ENCODE measurements around the gene POLD4. TPM values are rescaled to one million over a fixed set of nuclear protein-coding genes. Genes with fewer than 3 reads are reported as not detected.
"Not testable (repeated sequence)": the region's sequence is repeated elsewhere in the genome, so short reads cannot be mapped to it uniquely, and the experiment has no call there.

POLD4 gene
- total RNA-seq, 2 experiments from 2014 or later: 40.7 to 42.0 TPM

- CTCF ChIA-PET: interaction anchor here (0.5 to 4.8 kb wide), 30 partner anchors 10 to 303 kb away, joined by 3 to 73 read pairs (median 6); partner anchors contain the start of genes CLCF1, GRK2, POLD4 and PPP1CA
- intact Hi-C loops (cut with micrococcal nuclease): loop anchor here (2.0 kb wide), 1 partner anchor 29 kb away; no protein-coding TSS in a partner anchor
- Mint-ChIP-seq H3K27me3 (ENCODE audit: low read depth) (no peaks in the 10 kb centered on the region), H3K4me1 (ENCODE audit: low read depth) (peaks cover 56% of the 10 kb centered on the region), H3K9me3 (peaks cover 2% of the 10 kb centered on the region), H3K4me3 (no peak overlapping the region), H3K36me3 (ENCODE audit: low read depth) (no peaks in the 10 kb centered on the region), H3K27ac (peak overlapping the region; percentile 90)
- peak; percentile 53 for DNase-seq
These were observed 8.0 kb downstream of the POLD4 start for GRCh38 chr11:67345247-67345919.

DNA sequence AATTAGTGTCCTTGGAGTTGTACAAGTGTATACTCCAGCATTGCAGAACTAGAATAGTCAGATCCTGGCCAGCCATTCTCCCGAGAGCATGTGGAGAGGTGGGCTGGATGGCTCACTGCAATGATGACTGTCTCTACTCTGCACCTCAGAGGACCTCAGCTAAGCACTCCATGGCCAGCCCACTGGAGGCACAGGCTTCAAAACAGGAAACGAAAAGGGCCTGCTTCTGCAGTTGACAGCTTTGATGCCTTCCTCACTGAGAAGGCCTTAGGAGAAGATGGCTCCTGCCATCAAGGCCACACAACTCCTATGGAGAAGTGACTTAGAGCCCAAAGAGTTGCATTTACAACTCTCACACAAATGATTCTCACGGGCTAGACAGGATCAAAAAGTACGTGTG lies 9.1 kb downstream of the POLD4 start:
- Mint-ChIP-seq H3K4me3 (no peak overlapping the region), H3K27me3 (ENCODE audit: low read depth) (no peaks in the 10 kb centered on the region), H3K4me1 (ENCODE audit: low read depth) (peaks cover 49% of the 10 kb centered on the region), H3K36me3 (ENCODE audit: low read depth) (no peaks in the 10 kb centered on the region), H3K9me3 (peaks cover 2% of the 10 kb centered on the region), H3K27ac (peak overlapping the region; percentile 90)
- intact Hi-C loops (cut with micrococcal nuclease): loop anchor here (2.0 kb wide), 1 partner anchor 27 kb away; no protein-coding TSS in a partner anchor
- CTCF ChIA-PET: interaction anchor here (0.6 to 4.8 kb wide), 11 partner anchors 11 to 82 kb away, joined by 3 to 73 read pairs (median 11); partner anchors contain the start of genes CLCF1, POLD4 and PPP1CA
- DNase-seq: peak; percentile 58

- no peak for DNase-seq
- H3K27ac Mint-ChIP-seq: no peak overlapping the region
These were observed 16.1 kb downstream of the POLD4 start for GRCh38 chr11:67337257-67337656.

DNA sequence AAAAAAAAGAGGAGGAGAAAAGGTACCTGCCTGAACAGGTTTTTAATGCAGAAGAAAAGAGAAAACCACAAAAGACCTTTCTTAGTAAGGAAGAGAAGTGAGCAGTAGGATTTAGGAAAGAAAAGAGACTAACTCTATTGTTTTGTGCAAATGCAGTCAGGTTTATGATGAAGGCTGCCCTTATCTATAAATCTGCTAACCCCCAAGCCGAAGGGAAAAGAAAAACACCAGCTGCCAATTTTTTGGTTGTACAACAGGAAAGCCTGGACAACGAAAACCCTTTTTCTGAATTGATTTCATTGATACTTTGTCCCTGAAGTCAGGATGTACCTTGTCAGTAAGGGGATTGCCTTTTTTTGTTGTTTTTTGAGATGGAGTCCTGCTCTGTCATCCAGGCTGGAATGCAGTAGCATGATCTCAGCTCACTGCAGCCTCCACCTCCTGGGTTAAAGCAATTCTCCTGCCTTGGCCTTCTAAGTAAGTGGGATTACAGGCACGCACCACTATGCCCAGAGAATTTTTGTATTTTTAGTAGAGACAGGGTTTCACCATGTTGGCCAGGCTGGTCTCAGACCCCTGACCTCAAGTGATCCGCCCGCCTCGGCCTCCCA lies 21.2 kb downstream of the POLD4 start:
- Mint-ChIP-seq H3K36me3 (ENCODE audit: low read depth) (no peaks in the 10 kb centered on the region), H3K27ac (no peak overlapping the region), H3K4me1 (ENCODE audit: low read depth) (no peaks in the 10 kb centered on the region), H3K27me3 (ENCODE audit: low read depth) (no peaks in the 10 kb centered on the region), H3K4me3 (no peak overlapping the region), H3K9me3 (no peaks in the 10 kb centered on the region)
- CTCF ChIA-PET: interaction anchor here (1.0 to 4.4 kb wide), 4 partner anchors 12 to 50 kb away, joined by 3 to 17 read pairs (median 9); no protein-coding TSS in a partner anchor
- DNase-seq: no peak
- intact Hi-C loops (cut with micrococcal nuclease): no loop called here

More at GRCh38 chr11:67337257-67337656, 16.1 kb downstream of the POLD4 start:
- intact Hi-C loops (cut with micrococcal nuclease): no loop called here
- no peaks in the 10 kb centered on the region for H3K36me3 Mint-ChIP-seq (ENCODE audit: low read depth)
- no peak overlapping the region for H3K4me3 Mint-ChIP-seq
- no peaks in the 10 kb centered on the region for H3K27me3 Mint-ChIP-seq (ENCODE audit: low read depth)
- CTCF ChIA-PET: interaction anchor here (1.1 to 1.3 kb wide), 2 partner anchors 20 to 91 kb away, joined by 3 read pairs; no protein-coding TSS in a partner anchor
- no peaks in the 10 kb centered on the region for H3K4me1 Mint-ChIP-seq (ENCODE audit: low read depth)
- no peaks in the 10 kb centered on the region for H3K9me3 Mint-ChIP-seq

DNA sequence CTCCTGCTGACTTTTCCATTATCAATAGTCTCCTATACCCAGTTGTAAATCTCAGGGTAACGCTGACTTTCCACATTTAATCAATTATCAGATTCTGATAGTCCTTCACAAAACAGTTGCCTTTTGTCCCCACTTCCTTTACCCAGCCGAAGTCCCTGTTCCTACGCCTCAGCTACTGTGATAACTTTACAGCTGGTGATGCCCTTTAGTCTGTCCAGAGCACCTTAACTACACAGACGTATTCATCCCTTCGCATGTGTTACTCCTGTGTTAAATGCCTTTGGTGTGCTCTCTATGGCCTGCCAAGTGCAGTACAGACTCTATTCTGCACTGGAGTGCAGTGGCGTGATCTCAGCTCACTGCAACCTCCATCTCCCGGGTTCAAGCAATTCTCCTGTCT lies 29.8 kb downstream of the POLD4 start:
- no peak for DNase-seq
- H3K27me3 Mint-ChIP-seq (ENCODE audit: low read depth): no peaks in the 10 kb centered on the region
- no peaks in the 10 kb centered on the region for H3K9me3 Mint-ChIP-seq
- H3K4me3 Mint-ChIP-seq: no peak overlapping the region
- intact Hi-C loops (cut with micrococcal nuclease): no loop called here
- H3K4me1 Mint-ChIP-seq (ENCODE audit: low read depth): peaks cover 4% of the 10 kb centered on the region
- CTCF ChIA-PET: interaction anchor here (1.8 to 5.0 kb wide), 4 partner anchors 22 to 62 kb away, joined by 6 to 43 read pairs (median 23); no protein-coding TSS in a partner anchor
- no peak overlapping the region for H3K27ac Mint-ChIP-seq
- H3K36me3 Mint-ChIP-seq (ENCODE audit: low read depth): no peaks in the 10 kb centered on the region

- intact Hi-C loops (cut with micrococcal nuclease): no loop called here
- CTCF ChIA-PET: interaction anchor here (0.9 to 5.0 kb wide), 5 partner anchors 24 to 422 kb away, joined by 3 to 43 read pairs (median 14); no protein-coding TSS in a partner anchor
- H3K27ac Mint-ChIP-seq: no peak overlapping the region
- no peak overlapping the region for H3K4me3 Mint-ChIP-seq
- no peaks in the 10 kb centered on the region for H3K27me3 Mint-ChIP-seq (ENCODE audit: low read depth)
- H3K9me3 Mint-ChIP-seq: no peaks in the 10 kb centered on the region
- H3K4me1 Mint-ChIP-seq (ENCODE audit: low read depth): peaks cover 8% of the 10 kb centered on the region
- H3K36me3 Mint-ChIP-seq (ENCODE audit: low read depth): no peaks in the 10 kb centered on the region
- DNase-seq: no peak
These were observed 31.3 kb downstream of the POLD4 start for GRCh38 chr11:67322049-67322448.

GRCh38 chr11:67321313-67321871 lies 32.0 kb downstream of the POLD4 start:
- intact Hi-C loops (cut with micrococcal nuclease): no loop called here
- Mint-ChIP-seq H3K4me1 (ENCODE audit: low read depth) (peaks cover 8% of the 10 kb centered on the region), H3K27me3 (ENCODE audit: low read depth) (no peaks in the 10 kb centered on the region), H3K27ac (no peak overlapping the region), H3K36me3 (ENCODE audit: low read depth) (no peaks in the 10 kb centered on the region), H3K9me3 (no peaks in the 10 kb centered on the region), H3K4me3 (no peak overlapping the region)
- DNase-seq: no peak
- CTCF ChIA-PET: interaction anchor here (0.5 to 5.0 kb wide), 8 partner anchors 24 to 195 kb away, joined by 3 to 43 read pairs (median 10); no protein-coding TSS in a partner anchor

DNA sequence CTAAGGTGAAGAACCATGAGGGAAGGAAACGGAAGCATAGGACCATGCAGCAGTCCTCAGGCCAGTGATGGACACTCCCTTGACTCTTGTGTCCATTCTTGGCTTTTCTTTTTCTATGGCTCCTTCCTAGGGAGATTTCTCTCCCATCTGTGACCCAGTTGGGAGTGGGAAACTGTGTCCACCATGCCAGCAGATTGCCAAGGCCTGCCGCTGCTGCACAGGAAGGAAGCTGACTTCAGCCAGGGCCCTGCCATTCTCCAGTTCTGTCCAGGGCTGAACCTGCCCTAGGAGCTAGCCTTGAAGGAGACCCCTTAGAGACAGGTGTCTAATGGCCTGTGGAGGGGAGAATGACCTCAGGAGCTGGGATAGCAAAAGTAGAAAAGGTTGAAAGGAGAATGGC lies 32.7 kb downstream of the POLD4 start:
- no peak for DNase-seq
- H3K9me3 Mint-ChIP-seq: no peaks in the 10 kb centered on the region
- H3K4me3 Mint-ChIP-seq: no peak overlapping the region
- H3K4me1 Mint-ChIP-seq (ENCODE audit: low read depth): peaks cover 8% of the 10 kb centered on the region
- intact Hi-C loops (cut with micrococcal nuclease): no loop called here
- no peak overlapping the region for H3K27ac Mint-ChIP-seq
- no peaks in the 10 kb centered on the region for H3K36me3 Mint-ChIP-seq (ENCODE audit: low read depth)
- CTCF ChIA-PET: interaction anchor here (0.8 to 5.0 kb wide), 7 partner anchors 12 to 194 kb away, joined by 3 to 43 read pairs (median 9); partner anchors contain the start of gene RAD9A
- H3K27me3 Mint-ChIP-seq (ENCODE audit: low read depth): no peaks in the 10 kb centered on the region

GRCh38 chr11:67320011-67320410 lies 33.3 kb downstream of the POLD4 start:
- H3K9me3 Mint-ChIP-seq: no peaks in the 10 kb centered on the region

DNA sequence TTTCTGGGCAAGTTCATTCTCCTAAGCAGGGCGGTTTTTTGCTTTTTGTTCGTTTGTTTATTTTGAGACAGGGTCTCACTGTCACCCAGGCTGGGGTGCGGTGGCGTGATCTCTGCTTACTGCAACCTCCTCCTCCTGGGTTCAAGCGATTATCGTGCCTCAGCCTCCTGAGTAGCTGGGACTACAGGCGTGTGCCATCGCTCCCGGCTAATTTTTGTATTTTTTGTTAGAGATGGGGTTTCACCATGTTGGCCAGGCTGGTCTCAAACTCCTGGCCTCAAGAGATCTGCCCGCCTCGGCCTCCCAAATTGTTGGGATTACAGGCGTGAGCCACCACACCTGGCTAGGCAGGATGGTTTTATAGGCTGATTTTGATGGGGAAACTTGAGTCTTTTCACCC lies 34.5 kb downstream of the POLD4 start:
- intact Hi-C loops (cut with micrococcal nuclease): loop anchor here (5.0 kb wide), 1 partner anchor 362 kb away; the partner anchor contains the start of gene PC

More at GRCh38 chr11:67320011-67320410, 33.3 kb downstream of the POLD4 start:
- Mint-ChIP-seq H3K27ac (no peak overlapping the region), H3K4me3 (no peak overlapping the region), H3K36me3 (ENCODE audit: low read depth) (no peaks in the 10 kb centered on the region), H3K27me3 (ENCODE audit: low read depth) (no peaks in the 10 kb centered on the region), H3K4me1 (ENCODE audit: low read depth) (peaks cover 8% of the 10 kb centered on the region)
- DNase-seq: no peak
- CTCF ChIA-PET: interaction anchor here (0.8 to 7.3 kb wide), 7 partner anchors 13 to 194 kb away, joined by 3 to 108 read pairs (median 9); partner anchors contain the start of gene RAD9A
- intact Hi-C loops (cut with micrococcal nuclease): no loop called here

GRCh38 chr11:67317888-67318555 lies 35.3 kb downstream of the POLD4 start:
- H3K36me3 Mint-ChIP-seq (ENCODE audit: low read depth): no peaks in the 10 kb centered on the region
- H3K27ac Mint-ChIP-seq: peak overlapping the region; percentile 97
- intact Hi-C loops (cut with micrococcal nuclease): loop anchor here (1.0 to 5.0 kb wide), 10 partner anchors 27 to 361 kb away; partner anchors contain the start of genes GRK2, KDM2A and PC
- H3K4me1 Mint-ChIP-seq (ENCODE audit: low read depth): peaks cover 16% of the 10 kb centered on the region
- no peaks in the 10 kb centered on the region for H3K9me3 Mint-ChIP-seq
- peak; percentile 23 for DNase-seq
- peak overlapping the region; percentile 92 for H3K4me3 Mint-ChIP-seq
- CTCF ChIA-PET: interaction anchor here (0.7 to 7.3 kb wide), 19 partner anchors 15 to 285 kb away, joined by 3 to 108 read pairs (median 4); partner anchors contain the start of genes GRK2, POLD4 and SSH3
- H3K27me3 Mint-ChIP-seq (ENCODE audit: low read depth): no peaks in the 10 kb centered on the region

More for the DNA sequence above, 34.5 kb downstream of the POLD4 start:
- not testable (repeated sequence) for DNase-seq; H3K36me3 Mint-ChIP-seq (ENCODE audit: low read depth); H3K9me3 Mint-ChIP-seq; H3K27ac Mint-ChIP-seq; H3K27me3 Mint-ChIP-seq (ENCODE audit: low read depth)
- H3K4me3 Mint-ChIP-seq: peak overlapping the region; percentile 92
- H3K4me1 Mint-ChIP-seq (ENCODE audit: low read depth): peaks cover 10% of the 10 kb centered on the region
- CTCF ChIA-PET: interaction anchor here (0.6 to 7.3 kb wide), 7 partner anchors 37 to 286 kb away, joined by 3 to 108 read pairs (median 3); no protein-coding TSS in a partner anchor

Measured in activated naive CD4-positive, alpha-beta T cell treated with anti-CD3 and anti-CD28 coated beads for 36 hours (primary cell).